Measurements from ENCODE around the gene RHOF. TPM values are rescaled to one million over a fixed set of nuclear protein-coding genes. Genes with fewer than 3 reads are reported as not detected.
A peak's percentile ranks its signal among the peaks of the same experiment; 100 is the strongest.

The RHOF gene
- total and polyA plus RNA-seq, 2 of the 13 experiments (the other 11 are each of a cell fraction or from before 2014, with no cell fraction given): 14.6 to 32.2 TPM

DNA sequence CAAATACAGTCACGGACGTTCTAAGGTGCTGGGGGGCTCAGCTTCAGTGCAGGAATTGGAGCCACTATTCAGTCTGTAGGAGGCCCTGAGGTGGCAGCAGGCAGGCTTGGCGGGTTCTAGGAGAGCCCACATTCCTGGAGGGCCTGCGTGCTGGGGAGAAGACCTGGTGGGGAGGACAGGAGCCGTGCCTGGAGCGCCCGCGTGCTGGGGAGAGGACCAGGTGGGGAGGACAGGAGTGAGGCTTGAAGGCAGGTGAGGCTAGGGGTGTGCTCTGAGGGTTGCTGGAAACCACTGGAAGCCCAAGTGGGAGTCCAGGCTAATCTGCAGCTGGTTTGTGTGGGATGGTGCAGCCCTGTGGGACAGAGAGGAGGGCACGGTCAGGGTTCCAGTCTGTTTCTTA, 23.1 kb downstream of the RHOF start:
- H3K4me3 ChIP-seq (replicated peaks in 1 of 3; ENCODE audit: insufficient read depth in 1 of 3, low read depth in 2 of 3, low read length in 3 of 3): peak overlapping the region in 1 of 3 experiments; percentile 58; a peak in 2 of 6 replicates
- H3K4me2 ChIP-seq (ENCODE audit: low read depth, low read length): peak overlapping the region; percentile 73
- FAIRE-seq (no peak), DNase-seq (ENCODE audit: low spot score) (no peak), ATAC-seq (peak; percentile 33)
- CTCF ChIA-PET (ENCODE audit: low intra/inter-chr PET ratio, low total read pairs): interaction anchor here (1.0 kb wide), 1 partner anchor 73 kb away, joined by 3 read pairs; no protein-coding TSS in a partner anchor
- H2AFZ ChIP-seq (ENCODE audit: low read length): no peak overlapping the region
- peak overlapping the region; percentile 49; the same call in 1 of the 2 replicates for H3K9ac ChIP-seq (ENCODE audit: insufficient read depth, low read depth, low read length)
- no peaks in the 10 kb centered on the region for H3K36me3 ChIP-seq (replicated peaks in 1 of 2; ENCODE audit: control insufficient read depth in 1 of 2, insufficient read depth in 2 of 2, low read length in 2 of 2)
- H3K4me1 ChIP-seq (ENCODE audit: insufficient read depth, low read length): peaks cover 35% of the 10 kb centered on the region
- no TSS peak for BruUV-seq (replicated peaks)
- H4K20me1 ChIP-seq (ENCODE audit: insufficient read depth, low read length): no peaks in the 10 kb centered on the region
- H3K27me3 ChIP-seq (ENCODE audit: control insufficient read depth in 1 of 2, insufficient read depth in 2 of 2, low read length in 2 of 2): no peaks in the 10 kb centered on the region
- intact Hi-C loops (cut with micrococcal nuclease; ENCODE audit: unreplicated experiment) (loop anchor here (5.0 kb wide), 1 partner anchor 58 kb away; the partner anchor contains the start of gene TMEM120B), in situ Hi-C loops (cut with HindIII; ENCODE audit: extremely low pct_ligation_motif_present, low pct_unique_long_range_greater_than_20kb) (loop anchor here (5.0 kb wide), 1 partner anchor 78 kb away; no protein-coding TSS in a partner anchor)
- H3K9me3 ChIP-seq (ENCODE audit: low read length): no peaks in the 10 kb centered on the region
- 37% methylated on average over 4 of the region's 9 CpGs for WGBS (ENCODE audit: low lambda C conversion rate)
- no peaks in the 10 kb centered on the region for H3K79me2 ChIP-seq (ENCODE audit: insufficient read depth, low read length)
- peak overlapping the region; percentile 67 for H3K27ac ChIP-seq (ENCODE audit: extremely low read length, insufficient read depth, low read length)
- POLR2A ChIA-PET: interaction anchor here (0.9 to 1.3 kb wide), 2 partner anchors 21 to 57 kb away, joined by 3 to 4 read pairs; partner anchors contain the start of gene TMEM120B
- TF ChIP-seq SNAPC2 (CRISPR knock-in tag; IDR thresholded peaks at IDR 0.05) (0 out of 2 replicates have a peak, but pooled peaks have one; percentile 9), HOXA9 (CRISPR knock-in tag; IDR thresholded peaks at IDR 0.05; ENCODE audit: borderline replicate concordance) (no peak), PHF8 (CRISPR knock-in tag; IDR thresholded peaks at IDR 0.05) (0 out of 2 replicates have a peak, but pooled peaks have one; percentile 6), ZNF263 (CRISPR knock-in tag; IDR thresholded peaks at IDR 0.05) (peak; percentile 79)
- TF ChIP-seq, protein P1, sequence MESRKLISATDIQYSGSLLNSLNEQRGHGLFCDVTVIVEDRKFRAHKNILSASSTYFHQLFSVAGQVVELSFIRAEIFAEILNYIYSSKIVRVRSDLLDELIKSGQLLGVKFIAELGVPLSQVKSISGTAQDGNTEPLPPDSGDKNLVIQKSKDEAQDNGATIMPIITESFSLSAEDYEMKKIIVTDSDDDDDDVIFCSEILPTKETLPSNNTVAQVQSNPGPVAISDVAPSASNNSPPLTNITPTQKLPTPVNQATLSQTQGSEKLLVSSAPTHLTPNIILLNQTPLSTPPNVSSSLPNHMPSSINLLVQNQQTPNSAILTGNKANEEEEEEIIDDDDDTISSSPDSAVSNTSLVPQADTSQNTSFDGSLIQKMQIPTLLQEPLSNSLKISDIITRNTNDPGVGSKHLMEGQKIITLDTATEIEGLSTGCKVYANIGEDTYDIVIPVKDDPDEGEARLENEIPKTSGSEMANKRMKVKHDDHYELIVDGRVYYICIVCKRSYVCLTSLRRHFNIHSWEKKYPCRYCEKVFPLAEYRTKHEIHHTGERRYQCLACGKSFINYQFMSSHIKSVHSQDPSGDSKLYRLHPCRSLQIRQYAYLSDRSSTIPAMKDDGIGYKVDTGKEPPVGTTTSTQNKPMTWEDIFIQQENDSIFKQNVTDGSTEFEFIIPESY (CRISPR knock-in tag; IDR thresholded peaks at IDR 0.05): peak; percentile 56
- TF ChIP-seq, protein P2, sequence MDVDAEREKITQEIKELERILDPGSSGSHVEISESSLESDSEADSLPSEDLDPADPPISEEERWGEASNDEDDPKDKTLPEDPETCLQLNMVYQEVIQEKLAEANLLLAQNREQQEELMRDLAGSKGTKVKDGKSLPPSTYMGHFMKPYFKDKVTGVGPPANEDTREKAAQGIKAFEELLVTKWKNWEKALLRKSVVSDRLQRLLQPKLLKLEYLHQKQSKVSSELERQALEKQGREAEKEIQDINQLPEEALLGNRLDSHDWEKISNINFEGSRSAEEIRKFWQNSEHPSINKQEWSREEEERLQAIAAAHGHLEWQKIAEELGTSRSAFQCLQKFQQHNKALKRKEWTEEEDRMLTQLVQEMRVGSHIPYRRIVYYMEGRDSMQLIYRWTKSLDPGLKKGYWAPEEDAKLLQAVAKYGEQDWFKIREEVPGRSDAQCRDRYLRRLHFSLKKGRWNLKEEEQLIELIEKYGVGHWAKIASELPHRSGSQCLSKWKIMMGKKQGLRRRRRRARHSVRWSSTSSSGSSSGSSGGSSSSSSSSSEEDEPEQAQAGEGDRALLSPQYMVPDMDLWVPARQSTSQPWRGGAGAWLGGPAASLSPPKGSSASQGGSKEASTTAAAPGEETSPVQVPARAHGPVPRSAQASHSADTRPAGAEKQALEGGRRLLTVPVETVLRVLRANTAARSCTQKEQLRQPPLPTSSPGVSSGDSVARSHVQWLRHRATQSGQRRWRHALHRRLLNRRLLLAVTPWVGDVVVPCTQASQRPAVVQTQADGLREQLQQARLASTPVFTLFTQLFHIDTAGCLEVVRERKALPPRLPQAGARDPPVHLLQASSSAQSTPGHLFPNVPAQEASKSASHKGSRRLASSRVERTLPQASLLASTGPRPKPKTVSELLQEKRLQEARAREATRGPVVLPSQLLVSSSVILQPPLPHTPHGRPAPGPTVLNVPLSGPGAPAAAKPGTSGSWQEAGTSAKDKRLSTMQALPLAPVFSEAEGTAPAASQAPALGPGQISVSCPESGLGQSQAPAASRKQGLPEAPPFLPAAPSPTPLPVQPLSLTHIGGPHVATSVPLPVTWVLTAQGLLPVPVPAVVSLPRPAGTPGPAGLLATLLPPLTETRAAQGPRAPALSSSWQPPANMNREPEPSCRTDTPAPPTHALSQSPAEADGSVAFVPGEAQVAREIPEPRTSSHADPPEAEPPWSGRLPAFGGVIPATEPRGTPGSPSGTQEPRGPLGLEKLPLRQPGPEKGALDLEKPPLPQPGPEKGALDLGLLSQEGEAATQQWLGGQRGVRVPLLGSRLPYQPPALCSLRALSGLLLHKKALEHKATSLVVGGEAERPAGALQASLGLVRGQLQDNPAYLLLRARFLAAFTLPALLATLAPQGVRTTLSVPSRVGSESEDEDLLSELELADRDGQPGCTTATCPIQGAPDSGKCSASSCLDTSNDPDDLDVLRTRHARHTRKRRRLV (CRISPR knock-in tag; IDR thresholded peaks at IDR 0.05): no peak
- TF ChIP-seq, protein P3, sequence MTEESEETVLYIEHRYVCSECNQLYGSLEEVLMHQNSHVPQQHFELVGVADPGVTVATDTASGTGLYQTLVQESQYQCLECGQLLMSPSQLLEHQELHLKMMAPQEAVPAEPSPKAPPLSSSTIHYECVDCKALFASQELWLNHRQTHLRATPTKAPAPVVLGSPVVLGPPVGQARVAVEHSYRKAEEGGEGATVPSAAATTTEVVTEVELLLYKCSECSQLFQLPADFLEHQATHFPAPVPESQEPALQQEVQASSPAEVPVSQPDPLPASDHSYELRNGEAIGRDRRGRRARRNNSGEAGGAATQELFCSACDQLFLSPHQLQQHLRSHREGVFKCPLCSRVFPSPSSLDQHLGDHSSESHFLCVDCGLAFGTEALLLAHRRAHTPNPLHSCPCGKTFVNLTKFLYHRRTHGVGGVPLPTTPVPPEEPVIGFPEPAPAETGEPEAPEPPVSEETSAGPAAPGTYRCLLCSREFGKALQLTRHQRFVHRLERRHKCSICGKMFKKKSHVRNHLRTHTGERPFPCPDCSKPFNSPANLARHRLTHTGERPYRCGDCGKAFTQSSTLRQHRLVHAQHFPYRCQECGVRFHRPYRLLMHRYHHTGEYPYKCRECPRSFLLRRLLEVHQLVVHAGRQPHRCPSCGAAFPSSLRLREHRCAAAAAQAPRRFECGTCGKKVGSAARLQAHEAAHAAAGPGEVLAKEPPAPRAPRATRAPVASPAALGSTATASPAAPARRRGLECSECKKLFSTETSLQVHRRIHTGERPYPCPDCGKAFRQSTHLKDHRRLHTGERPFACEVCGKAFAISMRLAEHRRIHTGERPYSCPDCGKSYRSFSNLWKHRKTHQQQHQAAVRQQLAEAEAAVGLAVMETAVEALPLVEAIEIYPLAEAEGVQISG (CRISPR knock-in tag; IDR thresholded peaks at IDR 0.05): no peak
- TF ChIP-seq, protein P4, sequence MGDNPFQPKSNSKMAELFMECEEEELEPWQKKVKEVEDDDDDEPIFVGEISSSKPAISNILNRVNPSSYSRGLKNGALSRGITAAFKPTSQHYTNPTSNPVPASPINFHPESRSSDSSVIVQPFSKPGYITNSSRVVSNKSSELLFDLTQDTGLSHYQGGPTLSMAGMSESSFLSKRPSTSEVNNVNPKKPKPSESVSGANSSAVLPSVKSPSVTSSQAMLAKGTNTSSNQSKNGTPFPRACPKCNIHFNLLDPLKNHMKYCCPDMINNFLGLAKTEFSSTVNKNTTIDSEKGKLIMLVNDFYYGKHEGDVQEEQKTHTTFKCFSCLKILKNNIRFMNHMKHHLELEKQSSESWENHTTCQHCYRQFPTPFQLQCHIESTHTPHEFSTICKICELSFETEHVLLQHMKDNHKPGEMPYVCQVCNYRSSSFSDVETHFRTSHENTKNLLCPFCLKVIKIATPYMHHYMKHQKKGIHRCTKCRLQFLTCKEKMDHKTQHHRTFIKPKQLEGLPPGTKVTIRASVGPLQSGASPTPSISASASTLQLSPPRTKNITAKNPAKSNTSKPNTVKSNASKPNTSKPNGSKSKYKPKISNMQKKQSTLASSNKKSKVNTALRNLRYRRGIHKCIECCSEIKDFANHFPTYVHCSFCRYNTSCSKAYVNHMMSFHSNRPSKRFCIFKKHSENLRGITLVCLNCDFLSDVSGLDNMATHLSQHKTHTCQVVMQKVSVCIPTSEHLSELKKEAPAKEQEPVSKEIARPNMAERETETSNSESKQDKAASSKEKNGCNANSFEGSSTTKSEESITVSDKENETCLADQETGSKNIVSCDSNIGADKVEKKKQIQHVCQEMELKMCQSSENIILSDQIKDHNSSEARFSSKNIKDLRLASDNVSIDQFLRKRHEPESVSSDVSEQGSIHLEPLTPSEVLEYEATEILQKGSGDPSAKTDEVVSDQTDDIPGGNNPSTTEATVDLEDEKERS (CRISPR knock-in tag; IDR thresholded peaks at IDR 0.05): no peak

Data from HepG2 (cell line).